H9 (cell line): ENCODE data around the gene ANKIB1. TPM values are rescaled to one million over a fixed set of nuclear protein-coding genes. Genes with fewer than 3 reads are reported as not detected.

ENCODE experiments used
- DNase-seq: peaks from one replicate; pipeline ENCODE4 v3.0.0-alpha.2; 2017
- H2AFZ ChIP-seq: one replicate; pipeline ENCODE4 v1.6.1; 2013; ENCODE audit warnings: mild to moderate bottlenecking, low read length, control low read depth, moderate library complexity
- H2AK5ac ChIP-seq: 2 replicates; pipeline ENCODE4 v1.6.1; 2013; ENCODE audit warnings: low read length, control low read depth, mixed read lengths; ENCODE audit not compliant: insufficient read length
- H2BK120ac ChIP-seq: one replicate; pipeline ENCODE4 v1.6.1; 2013; ENCODE audit warnings: low read depth, mild to moderate bottlenecking, low read length, control low read depth, inconsistent platforms; ENCODE audit not compliant: poor library complexity, severe bottlenecking
- H2BK12ac ChIP-seq: 2 replicates; pipeline ENCODE4 v1.6.1; 2013; ENCODE audit warnings: low read length, control low read depth, mixed read lengths, low read depth; ENCODE audit not compliant: insufficient read length
- H2BK15ac ChIP-seq: 2 replicates; pipeline ENCODE4 v1.6.1; 2013; ENCODE audit warnings: low read depth, low read length, control low read depth
- H2BK20ac ChIP-seq: one replicate; pipeline ENCODE4 v1.6.1; 2013; ENCODE audit warnings: low read depth, mild to moderate bottlenecking, low read length, control low read depth, inconsistent platforms; ENCODE audit not compliant: poor library complexity, severe bottlenecking
- H2BK5ac ChIP-seq: 2 replicates; pipeline ENCODE4 v1.6.1; 2013; ENCODE audit warnings: low read length, control low read depth, mixed read lengths; ENCODE audit not compliant: insufficient read length
- H3K14ac ChIP-seq: 2 replicates; pipeline ENCODE4 v1.6.1; 2013; ENCODE audit warnings: low read length, control low read depth; ENCODE audit not compliant: insufficient read depth
- H3K18ac ChIP-seq: 2 replicates; pipeline ENCODE4 v1.6.1; 2013; ENCODE audit warnings: low read depth, mild to moderate bottlenecking, mixed read lengths, low read length, control low read depth; ENCODE audit not compliant: insufficient read length
- H3K23ac ChIP-seq: 2 replicates; pipeline ENCODE4 v1.6.1; 2013; ENCODE audit warnings: low read length, control low read depth, mixed read lengths, low read depth; ENCODE audit not compliant: insufficient read length
- H3K23me2 ChIP-seq: 2 replicates; pipeline ENCODE4 v1.6.1; 2013; ENCODE audit warnings: low read depth, mild to moderate bottlenecking, mixed read lengths, low read length, control low read depth; ENCODE audit not compliant: insufficient read length, poor library complexity, severe bottlenecking
- H3K27ac ChIP-seq: 2 replicates; pipeline ENCODE4 v1.5.1; 2013; ENCODE audit warnings: low read length, control low read depth, mixed read lengths, low read depth; ENCODE audit not compliant: insufficient read length
- H3K27me3 ChIP-seq: 2 replicates; pipeline ENCODE4 v1.6.1; 2013; ENCODE audit warnings: low read length, control low read depth, inconsistent platforms; ENCODE audit not compliant: insufficient read depth
- H3K4ac ChIP-seq: 2 replicates; pipeline ENCODE4 v1.6.1; 2013; ENCODE audit warnings: low read depth, mild to moderate bottlenecking, control low read depth, inconsistent platforms, low read length, moderate library complexity
- H3K4me1 ChIP-seq: 2 replicates; pipeline ENCODE4 v1.6.1; 2013; ENCODE audit warnings: low read length, control low read depth, inconsistent platforms; ENCODE audit not compliant: insufficient read depth
- H3K4me2 ChIP-seq: 2 replicates; pipeline ENCODE4 v1.6.1; 2013; ENCODE audit warnings: low read length, control low read depth, mixed read lengths; ENCODE audit not compliant: insufficient read length, insufficient read depth
- H3K56ac ChIP-seq: 2 replicates; pipeline ENCODE4 v1.6.1; 2013; ENCODE audit warnings: low read depth, mild to moderate bottlenecking, mixed read lengths, low read length, control low read depth; ENCODE audit not compliant: insufficient read length
- H3K79me1 ChIP-seq: 2 replicates; pipeline ENCODE4 v1.6.1; 2013; ENCODE audit warnings: low read depth, mild to moderate bottlenecking, moderate library complexity, low read length, control low read depth, inconsistent platforms; ENCODE audit not compliant: insufficient read depth, poor library complexity, severe bottlenecking
- H3K79me2 ChIP-seq: 2 replicates; pipeline ENCODE4 v1.6.1; 2013; ENCODE audit warnings: low read length, control low read depth, inconsistent platforms; ENCODE audit not compliant: insufficient read depth
- H3K9ac ChIP-seq: 2 replicates; pipeline ENCODE4 v1.6.1; 2013; ENCODE audit warnings: low read length, control low read depth, mixed read lengths; ENCODE audit not compliant: insufficient read length; ENCODE audit errors: extremely low read depth
- H3K9me3 ChIP-seq: one replicate; pipeline ENCODE4 v1.6.1; 2013; ENCODE audit warnings: low read depth, low read length, inconsistent platforms; ENCODE audit not compliant: control insufficient read depth
- H3T11ph ChIP-seq: one replicate; pipeline ENCODE4 v1.6.1; 2013; ENCODE audit warnings: mild to moderate bottlenecking, low read length, control low read depth, inconsistent platforms
- H4K20me1 ChIP-seq: one replicate; pipeline ENCODE4 v1.6.1; 2013; ENCODE audit not compliant: control insufficient read depth, insufficient read length, insufficient read depth
- H4K5ac ChIP-seq: 2 replicates; pipeline ENCODE4 v1.6.1; 2013; ENCODE audit warnings: low read depth, mild to moderate bottlenecking, mixed read lengths, low read length, control low read depth; ENCODE audit not compliant: insufficient read length
- H4K8ac ChIP-seq: replicated peaks from 2 replicates; pipeline ENCODE4 v1.6.1; 2013; ENCODE audit warnings: low read length, control low read depth, mixed read lengths, low read depth; ENCODE audit not compliant: insufficient read length
- H4K91ac ChIP-seq: 2 replicates; pipeline ENCODE4 v1.6.1; 2013; ENCODE audit warnings: low read depth, mild to moderate bottlenecking, moderate library complexity, mixed read lengths, low read length, control low read depth; ENCODE audit not compliant: insufficient read length
- H3K27ac Mint-ChIP-seq, 3 experiments: 2 replicates in 2 of 3; 3 replicates in 1 of 3; pipeline ENCODE4 v1.8.0; 2020 to 2021; ENCODE audit warnings: mixed read lengths in 3 of 3, mild to moderate bottlenecking in 1 of 3, moderate library complexity in 1 of 3
- H3K27me3 Mint-ChIP-seq: 2 replicates; pipeline ENCODE4 v1.8.0; 2021; ENCODE audit warnings: low read depth, mild to moderate bottlenecking, moderate library complexity, mixed read lengths
- H3K36me3 Mint-ChIP-seq, 3 experiments: 2 replicates in 2 of 3; 3 replicates in 1 of 3; pipeline ENCODE4 v1.8.0; 2020 to 2021; ENCODE audit warnings: low read depth in 3 of 3, mixed read lengths in 3 of 3; ENCODE audit not compliant: insufficient read depth in 1 of 3
- H3K4me1 Mint-ChIP-seq, 2 experiments: 2 replicates each; pipeline ENCODE4 v1.8.0; 2020; ENCODE audit warnings: mixed read lengths in 2 of 2
- H3K4me3 Mint-ChIP-seq, 2 experiments: 2 replicates in 1 of 2; 3 replicates in 1 of 2; pipeline ENCODE4 v1.8.0; 2020 to 2021; ENCODE audit warnings: mild to moderate bottlenecking in 2 of 2, mixed read lengths in 2 of 2, moderate library complexity in 1 of 2
- H3K9me3 Mint-ChIP-seq, 2 experiments: 2 replicates in 1 of 2; 3 replicates in 1 of 2; pipeline ENCODE4 v1.8.0; 2020; ENCODE audit warnings: mild to moderate bottlenecking in 2 of 2, mixed read lengths in 2 of 2, moderate library complexity in 1 of 2
- WGBS: extraction: QIAGEN DNeasy Blood & Tissue Kit; methylation state at CpG from one replicate; pipeline ENCODE4 v1.1.7; 2013; ENCODE audit warnings: missing lambda C conversion rate, low lambda C conversion rate, mixed read lengths; ENCODE audit not compliant: insufficient read length; ENCODE audit errors: extremely low coverage; 5-methylcytosine and 5-hydroxymethylcytosine counted together
- total RNA-seq: library from RNA; stranded (reverse); gene quantifications from 2 replicates; pipeline ENCODE4 v1.2.1, GENCODE V29; 2021
- TF ChIP-seq, protein P1 (sequence below): fragments of 200-600 bp; sonication (generic); conservative IDR thresholded peaks from 3 replicates; pipeline ENCODE4 v1.8.0; 2021; ENCODE audit warnings: antibody characterized with exemption, mild to moderate bottlenecking

Gene ANKIB1
- total RNA-seq, 1 experiment from 2014 or later, result 42.0 TPM

DNA sequence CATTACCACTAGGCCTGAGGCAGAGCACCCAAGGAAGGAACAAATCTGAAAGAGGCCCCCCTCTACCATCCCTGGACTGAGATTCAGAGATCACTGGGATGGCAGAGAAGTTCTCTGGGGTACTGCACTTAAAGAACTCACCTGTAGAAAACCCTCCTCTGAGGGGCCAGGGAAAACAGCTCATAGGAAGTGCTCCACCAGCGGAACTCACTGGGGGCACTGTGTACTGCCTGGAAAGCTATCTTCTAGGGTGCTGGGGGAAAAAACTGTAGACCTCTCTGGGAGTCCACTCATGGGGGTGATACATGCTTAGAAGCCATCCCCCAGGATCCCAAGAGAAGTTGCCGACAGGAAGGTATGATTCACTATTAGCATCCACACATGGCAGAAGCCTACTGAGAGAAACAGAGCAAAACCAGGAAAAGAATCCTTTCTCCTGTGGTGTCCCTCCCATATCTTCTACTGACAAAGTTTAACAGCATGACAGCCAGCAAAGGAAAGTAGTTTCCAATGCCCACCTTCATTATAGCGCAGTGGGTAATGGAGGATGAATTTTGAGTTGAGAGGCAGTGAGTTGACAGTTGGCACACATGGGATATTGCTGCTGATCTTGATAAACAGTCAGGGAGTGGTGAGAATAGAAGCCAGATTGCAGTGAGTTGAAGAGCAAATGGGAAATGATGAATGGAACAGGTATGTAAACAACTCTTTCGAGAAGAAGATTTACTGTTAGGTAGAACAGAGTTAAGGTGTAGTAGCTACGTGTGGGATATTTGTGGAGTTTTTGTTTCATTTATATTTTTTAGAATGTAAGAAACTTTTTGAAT, 20.9 kb downstream of the ANKIB1 start:
- H2BK120ac ChIP-seq, result no peak overlapping the region
- no peak overlapping the region for H2AFZ ChIP-seq
- no peak overlapping the region for H2BK15ac ChIP-seq
- H2BK12ac ChIP-seq, result no peak overlapping the region
- no peaks in the 10 kb centered on the region; the same call in 1 of the 2 replicates for H3K4me1 ChIP-seq
- H3K18ac ChIP-seq, result no peak overlapping the region
- no peak overlapping the region for H3K9ac ChIP-seq
- no peaks in the 10 kb centered on the region for H3K23me2 ChIP-seq
- no peak overlapping the region for H3K27ac ChIP-seq
- no CpG with 5 or more reads among the region's 5 CpGs for WGBS
- no peak overlapping the region for H4K91ac ChIP-seq
- H3K9me3 Mint-ChIP-seq, result no peaks in the 10 kb centered on the region
- TF ChIP-seq, protein P1, sequence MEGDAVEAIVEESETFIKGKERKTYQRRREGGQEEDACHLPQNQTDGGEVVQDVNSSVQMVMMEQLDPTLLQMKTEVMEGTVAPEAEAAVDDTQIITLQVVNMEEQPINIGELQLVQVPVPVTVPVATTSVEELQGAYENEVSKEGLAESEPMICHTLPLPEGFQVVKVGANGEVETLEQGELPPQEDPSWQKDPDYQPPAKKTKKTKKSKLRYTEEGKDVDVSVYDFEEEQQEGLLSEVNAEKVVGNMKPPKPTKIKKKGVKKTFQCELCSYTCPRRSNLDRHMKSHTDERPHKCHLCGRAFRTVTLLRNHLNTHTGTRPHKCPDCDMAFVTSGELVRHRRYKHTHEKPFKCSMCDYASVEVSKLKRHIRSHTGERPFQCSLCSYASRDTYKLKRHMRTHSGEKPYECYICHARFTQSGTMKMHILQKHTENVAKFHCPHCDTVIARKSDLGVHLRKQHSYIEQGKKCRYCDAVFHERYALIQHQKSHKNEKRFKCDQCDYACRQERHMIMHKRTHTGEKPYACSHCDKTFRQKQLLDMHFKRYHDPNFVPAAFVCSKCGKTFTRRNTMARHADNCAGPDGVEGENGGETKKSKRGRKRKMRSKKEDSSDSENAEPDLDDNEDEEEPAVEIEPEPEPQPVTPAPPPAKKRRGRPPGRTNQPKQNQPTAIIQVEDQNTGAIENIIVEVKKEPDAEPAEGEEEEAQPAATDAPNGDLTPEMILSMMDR, result peak; percentile 26; the same call in 2 of the 3 replicates
- no peak overlapping the region for H3K4me2 ChIP-seq
- H3K36me3 Mint-ChIP-seq, result peaks cover 0 to 5% (median 1%) of the 10 kb centered on the region in 3 experiments; a peak in 3 of 7 replicates
- no peak overlapping the region for H3T11ph ChIP-seq
- no peak overlapping the region for H3K27ac Mint-ChIP-seq
- DNase-seq, result no peak
- no peak overlapping the region for H2BK20ac ChIP-seq
- H3K79me2 ChIP-seq, result no peaks in the 10 kb centered on the region
- no peak overlapping the region for H4K5ac ChIP-seq
- no peak overlapping the region for H3K4me3 Mint-ChIP-seq
- no peak overlapping the region for H4K8ac ChIP-seq
- H3K9me3 ChIP-seq, result no peaks in the 10 kb centered on the region
- H3K14ac ChIP-seq, result no peak overlapping the region
- H4K20me1 ChIP-seq, result no peaks in the 10 kb centered on the region
- H3K27me3 ChIP-seq, result no peaks in the 10 kb centered on the region
- H2BK5ac ChIP-seq, result no peak overlapping the region
- no peak overlapping the region for H2AK5ac ChIP-seq
- no peaks in the 10 kb centered on the region for H3K27me3 Mint-ChIP-seq
- H3K79me1 ChIP-seq, result peaks cover 7% of the 10 kb centered on the region
- no peaks in the 10 kb centered on the region; a peak in 1 of 4 replicates for H3K4me1 Mint-ChIP-seq
- H3K4ac ChIP-seq, result no peak overlapping the region
- no peak overlapping the region for H3K56ac ChIP-seq
- H3K23ac ChIP-seq, result no peak overlapping the region
